Liver (tissue), 9 donors: ENCODE measurements around the gene SH3RF3. TPM values are rescaled to one million over a fixed set of nuclear protein-coding genes. Genes with fewer than 3 reads are reported as not detected.

ENCODE experiments used
- DNase-seq: peaks from one replicate; pipeline ENCODE4 v3.0.0-alpha.2; 2017; ENCODE audit warnings: low spot score
- H3K27ac ChIP-seq, 2 donors: one replicate each; pipeline ENCODE4 v1.7.0; 2013; ENCODE audit warnings: inconsistent platforms in 2 of 2, low read length in 2 of 2, control low read depth in 1 of 2, low read depth in 1 of 2, mild to moderate bottlenecking in 1 of 2
- H3K27me3 ChIP-seq, 4 donors: one replicate each; pipeline versions ENCODE4 v1.6.1 to v1.7.0; 2013; ENCODE audit warnings: low read length in 3 of 4, inconsistent platforms in 1 of 4, mild to moderate bottlenecking in 1 of 4, moderate library complexity in 1 of 4; ENCODE audit not compliant: control insufficient read depth in 4 of 4, insufficient read depth in 4 of 4
- H3K36me3 ChIP-seq, 4 donors: one replicate each; pipeline versions ENCODE4 v1.6.1 to v1.7.0; 2013; ENCODE audit warnings: low read length in 3 of 4, mild to moderate bottlenecking in 3 of 4, low read depth in 1 of 4, moderate library complexity in 1 of 4; ENCODE audit not compliant: control insufficient read depth in 4 of 4, insufficient read depth in 3 of 4
- H3K4me1 ChIP-seq, 4 donors: one replicate each; pipeline versions ENCODE4 v1.6.1 to v1.7.0; 2013; ENCODE audit warnings: low read length in 3 of 4, mild to moderate bottlenecking in 3 of 4, moderate library complexity in 1 of 4; ENCODE audit not compliant: control insufficient read depth in 4 of 4, insufficient read depth in 4 of 4
- H3K4me3 ChIP-seq, 3 donors: one replicate each; pipeline versions ENCODE4 v1.6.1 to v1.7.0; 2013; ENCODE audit warnings: low read length in 3 of 3, control low read depth in 1 of 3, low read depth in 1 of 3, mild to moderate bottlenecking in 1 of 3
- H3K9ac ChIP-seq, 2 donors: one replicate each; pipeline ENCODE4 v1.7.0; 2013; ENCODE audit warnings: low read length in 2 of 2, mild to moderate bottlenecking in 2 of 2, moderate library complexity in 2 of 2, control low read depth in 1 of 2, low read depth in 1 of 2
- H3K9me3 ChIP-seq, 4 donors: one replicate each; pipeline versions ENCODE4 v1.6.1 to v1.7.0; 2013; ENCODE audit warnings: low read length in 3 of 4; ENCODE audit not compliant: control insufficient read depth in 4 of 4
- ATF3 ChIP-seq: IDR thresholded peaks from 2 replicates; pipeline ENCODE4 v1.6.1; 2016; ENCODE audit warnings: antibody characterized with exemption
- CTCF ChIP-seq: fragments of 150-350 bp; IDR thresholded peaks from 2 replicates; pipeline ENCODE4 v1.5.1; 2017; ENCODE audit warnings: improper control_type of control experiment, low read depth, low read length; ENCODE audit not compliant: missing input control
- EGR1 ChIP-seq, 2 donors: IDR thresholded peaks; 2 replicates each; pipeline ENCODE4 v1.6.1; 2016 to 2018; ENCODE audit warnings: antibody characterized with exemption in 2 of 2, low read depth in 2 of 2
- FOXA2 ChIP-seq: IDR thresholded peaks from 2 replicates; pipeline ENCODE4 v1.6.1; 2016; ENCODE audit warnings: antibody characterized with exemption
- GABPA ChIP-seq, 2 donors: IDR thresholded peaks in 1 of 2; conservative IDR thresholded peaks in 1 of 2; 2 replicates each; pipeline ENCODE4 v1.6.1; 2016; ENCODE audit warnings: antibody characterized with exemption in 2 of 2, mild to moderate bottlenecking in 1 of 2, moderate library complexity in 1 of 2
- HNF4A ChIP-seq, 2 donors: conservative IDR thresholded peaks; 2 replicates each; pipeline ENCODE4 v1.6.1; 2016; ENCODE audit warnings: antibody characterized with exemption in 2 of 2, mild to moderate bottlenecking in 2 of 2
- MAX ChIP-seq: IDR thresholded peaks from 2 replicates; pipeline ENCODE4 v1.6.1; 2016; ENCODE audit warnings: antibody characterized with exemption
- RAD21 ChIP-seq, 2 donors: IDR thresholded peaks; 2 replicates each; pipeline ENCODE4 v1.6.1; 2016; ENCODE audit warnings: antibody characterized with exemption in 2 of 2, mild to moderate bottlenecking in 2 of 2
- REST ChIP-seq: IDR thresholded peaks from 2 replicates; pipeline ENCODE4 v1.6.1; 2016; ENCODE audit warnings: antibody characterized with exemption, mild to moderate bottlenecking
- RXRA ChIP-seq, 2 donors: IDR thresholded peaks; 2 replicates each; pipeline ENCODE4 v1.6.1; 2017 to 2018; ENCODE audit warnings: antibody characterized with exemption in 2 of 2, mild to moderate bottlenecking in 1 of 2
- SP1 ChIP-seq: IDR thresholded peaks from 2 replicates; pipeline ENCODE4 v1.6.1; 2018; ENCODE audit warnings: antibody characterized with exemption, mild to moderate bottlenecking
- TAF1 ChIP-seq: conservative IDR thresholded peaks from 2 replicates; pipeline ENCODE4 v1.6.1; 2016; ENCODE audit warnings: antibody characterized with exemption, mild to moderate bottlenecking
- YY1 ChIP-seq: IDR thresholded peaks from 2 replicates; pipeline ENCODE4 v1.6.1; 2016; ENCODE audit warnings: antibody characterized with exemption, mild to moderate bottlenecking
- ZBTB33 ChIP-seq: IDR thresholded peaks from 2 replicates; pipeline ENCODE4 v1.6.1; 2016; ENCODE audit warnings: antibody characterized with exemption
- WGBS: extraction: QIAGEN DNeasy Blood & Tissue Kit; methylation state at CpG from one replicate; pipeline ENCODE4 v1.1.7; 2013; 5-methylcytosine and 5-hydroxymethylcytosine counted together
- polyA plus RNA-seq, 2 donors: library from polyadenylated mRNA; stranded (reverse) in 1 of 2; unstranded in 1 of 2; fragments of 200-250 nt in 1 of 2; fragments of >200 nt in 1 of 2; fragmentation: Nextera tagmentation in 1 of 2; extraction: Ambion mirVana in 1 of 2; gene quantifications; one replicate each; pipeline versions ENCODE4 v1.2.1 to v1.2.3, GENCODE V29; 2013 to 2015
- total RNA-seq, 2 donors: library from RNA; depleted of rRNA; stranded (reverse); fragments of >200 nt; gene quantifications; one replicate each; pipeline ENCODE4 v1.2.3, GENCODE V29; 2014
- donor health status: healthy.
- donor health status: healthy.
- donor health status: healthy.
- donor health status: healthy.
- donor health status: healthy.

SH3RF3 gene
- total and polyA plus RNA-seq, 4 donors, result 0.11 to 1.0 (median 0.54) TPM

- Histone ChIP-seq H3K27me3 (no peaks in the 10 kb centered on the region), H3K9me3 (no peaks in the 10 kb centered on the region), H3K27ac (no peak overlapping the region), H3K9ac (no peak overlapping the region), H3K36me3 (no peaks in the 10 kb centered on the region), H3K4me1 (no peaks in the 10 kb centered on the region), H3K4me3 (no peak overlapping the region)
- no peak for DNase-seq
- TF ChIP-seq REST, result no peak
- 92% methylated on average over 2 of the region's 2 CpGs for WGBS
These were observed 42.3 kb upstream of the SH3RF3 start for GRCh38 chr2:109086743-109087020.

- H3K36me3 ChIP-seq, result no peaks in the 10 kb centered on the region
- no peaks in the 10 kb centered on the region for H3K9me3 ChIP-seq
- H3K4me1 ChIP-seq, result no peaks in the 10 kb centered on the region
- no peaks in the 10 kb centered on the region for H3K27me3 ChIP-seq
- H3K4me3 ChIP-seq, result no peak overlapping the region
- no peak overlapping the region for H3K27ac ChIP-seq
- TF ChIP-seq TAF1, result no peak
- TF ChIP-seq EGR1 (IDR thresholded peaks at IDR 0.05; ENCODE audit: low read depth in 2 of 2), result no peak
- no peak for TF ChIP-seq RAD21 (IDR thresholded peaks at IDR 0.05)
- TF ChIP-seq FOXA2, result no peak
- no peak for TF ChIP-seq REST
- TF ChIP-seq ATF3, result no peak
- no peak for TF ChIP-seq RXRA (IDR thresholded peaks at IDR 0.05)
- no peak for TF ChIP-seq HNF4A (conservative IDR thresholded peaks at IDR 0.05)
- DNase-seq, result no peak
- WGBS, result 95% methylated on average over 11 of the region's 11 CpGs
- H3K9ac ChIP-seq, result no peak overlapping the region
These were observed 41.8 kb upstream of the SH3RF3 start for GRCh38 chr2:109087055-109087663.

GRCh38 chr2:109089602-109090300 lies 39.3 kb upstream of the SH3RF3 start:
- Histone ChIP-seq H3K36me3 (no peaks in the 10 kb centered on the region), H3K9ac (no peak overlapping the region), H3K27ac (no peak overlapping the region), H3K4me3 (no peak overlapping the region), H3K4me1 (no peaks in the 10 kb centered on the region), H3K27me3 (no peaks in the 10 kb centered on the region), H3K9me3 (no peaks in the 10 kb centered on the region)
- WGBS, result 82% methylated on average over 4 of the region's 4 CpGs
- DNase-seq, result no peak
- TF ChIP-seq YY1, result no peak
- TF ChIP-seq SP1, result no peak
- TF ChIP-seq RAD21 (IDR thresholded peaks at IDR 0.05), result no peak
- no peak for TF ChIP-seq RXRA (IDR thresholded peaks at IDR 0.05)
- no peak for TF ChIP-seq CTCF
- no peak for TF ChIP-seq ZBTB33
- no peak for TF ChIP-seq MAX
- no peak for TF ChIP-seq ATF3
- TF ChIP-seq EGR1 (IDR thresholded peaks at IDR 0.05; ENCODE audit: low read depth in 2 of 2), result no peak
- TF ChIP-seq GABPA (IDR thresholded peaks at IDR 0.05 in 1 of 2, conservative IDR thresholded peaks at IDR 0.05 in 1 of 2), result no peak
